K562 (cell line): ENCODE results near the gene CELSR2. TPM values are rescaled to one million over a fixed set of nuclear protein-coding genes. Genes with fewer than 3 reads are reported as not detected.

ENCODE experiments used
- BCL6 ChIP-seq: fragments of 250-450 bp; sonication (Bioruptor Pico); IDR thresholded peaks from 2 replicates; pipeline ENCODE4 v1.4.0; 2020
- BDP1 ChIP-seq: IDR thresholded peaks from 3 replicates; pipeline ENCODE4 v1.6.1; 2011; ENCODE audit not compliant: insufficient read length, insufficient read depth
- ETV5 ChIP-seq: sonication (generic); formaldehyde crosslinking; IDR thresholded peaks from 2 replicates; pipeline ENCODE4 v1.4.0; 2020; ENCODE audit warnings: low read depth, mild to moderate bottlenecking, missing genetic modification reagents
- EWSR1 ChIP-seq: fragments of 450-650 bp; IDR thresholded peaks from 2 replicates; pipeline ENCODE4 v1.6.1; 2018; ENCODE audit warnings: borderline replicate concordance, mild to moderate bottlenecking, low read depth, moderate library complexity; ENCODE audit not compliant: partially characterized antibody
- HMG20A ChIP-seq: fragments of 450-650 bp; formaldehyde crosslinking; conservative IDR thresholded peaks from 2 replicates; pipeline ENCODE4 v1.4.0; 2020; ENCODE audit warnings: mild to moderate bottlenecking, mixed read lengths
- HNRNPH1 ChIP-seq: fragments of 200-400 bp; formaldehyde crosslinking; optimal IDR thresholded peaks from 2 replicates; pipeline ENCODE3; 2017; ENCODE audit warnings: low read depth, mild to moderate bottlenecking, low read length, moderate library complexity
- KLF13 ChIP-seq: fragments of 450-650 bp; IDR thresholded peaks from 2 replicates; pipeline ENCODE4 v1.6.1; 2016; ENCODE audit warnings: missing genetic modification characterization, low read depth, mild to moderate bottlenecking, missing compliant biosample characterization, moderate library complexity, borderline replicate concordance
- MCM3 ChIP-seq: fragments of 450-650 bp; IDR thresholded peaks from 2 replicates; pipeline ENCODE4 v1.6.1; 2016
- MCM5 ChIP-seq: fragments of 450-650 bp; IDR thresholded peaks from 2 replicates; pipeline ENCODE4 v1.6.1; 2016; ENCODE audit warnings: low read depth
- NR2F6 ChIP-seq: fragments of 450-650 bp; formaldehyde crosslinking; IDR thresholded peaks from 2 replicates; pipeline ENCODE4 v1.4.0; 2020; ENCODE audit warnings: mild to moderate bottlenecking
- POLR3A ChIP-seq: IDR thresholded peaks from 2 replicates; pipeline ENCODE4 v1.6.1; 2011; ENCODE audit warnings: borderline replicate concordance, mild to moderate bottlenecking, moderate library complexity; ENCODE audit not compliant: insufficient read length, insufficient read depth; ENCODE audit errors: extremely low read depth
- RAD21 ChIP-seq, 2 experiments: fragments of 250-450 bp in 1 of 2; fragments of 450-650 bp in 1 of 2; sonication (Bioruptor Pico) in 1 of 2; formaldehyde crosslinking in 1 of 2; IDR thresholded peaks in 1 of 2; conservative IDR thresholded peaks in 1 of 2; 2 replicates each; pipeline versions ENCODE4 v1.4.0 to v1.8.0; 2020 to 2022; ENCODE audit warnings: mild to moderate bottlenecking in 2 of 2, moderate library complexity in 1 of 2
- TGIF2 ChIP-seq: sonication (generic); formaldehyde crosslinking; IDR thresholded peaks from 2 replicates; pipeline ENCODE4 v1.8.1; 2022; ENCODE audit warnings: mild to moderate bottlenecking, missing genetic modification reagents, moderate library complexity
- TOE1 ChIP-seq, 2 experiments: fragments of 450-650 bp in 1 of 2; sonication (generic) in 1 of 2; formaldehyde crosslinking in 1 of 2; IDR thresholded peaks; 2 replicates each; pipeline versions ENCODE4 v1.7.1 to v1.8.0; 2016 to 2022; ENCODE audit warnings: borderline replicate concordance in 2 of 2, mild to moderate bottlenecking in 2 of 2, antibody characterized with exemption in 1 of 2, inconsistent platforms in 1 of 2, low read depth in 1 of 2, missing genetic modification reagents in 1 of 2, moderate library complexity in 1 of 2
- ZFPM2 ChIP-seq: fragments of 250-450 bp; sonication (Bioruptor Pico); IDR thresholded peaks from 2 replicates; pipeline ENCODE4 v1.5.1; 2022; ENCODE audit warnings: mild to moderate bottlenecking
- ZNF134 ChIP-seq: fragments of 250-450 bp; sonication (Bioruptor Pico); conservative IDR thresholded peaks from 2 replicates; pipeline ENCODE4 v1.4.0; 2020
- ZNF696 ChIP-seq: fragments of 250-450 bp; sonication (Bioruptor Pico); conservative IDR thresholded peaks from 2 replicates; pipeline ENCODE4 v1.4.0; 2020; ENCODE audit warnings: mild to moderate bottlenecking, moderate library complexity
- polyA plus RNA-seq, 8 experiments: library from polyadenylated mRNA; depleted of rRNA in 4 of 8; stranded (reverse) in 5 of 8; unstranded in 3 of 8; fragments of >200 nt; fragmentation: Nextera tagmentation in 2 of 8; fragmentation: Illumina TruSeq in 1 of 8; extraction: Ambion mirVana in 2 of 8; extraction: Trizol in 1 of 8; gene quantifications; 2 replicates each; pipeline versions ENCODE4 v1.2.1 to v1.2.3, GENCODE V29; 2011 to 2014; ENCODE audit warnings: inconsistent platforms in 1 of 8, missing spikeins in 1 of 8
- total RNA-seq, 7 experiments: library from RNA; depleted of rRNA in 6 of 7; stranded (reverse); fragments of >200 nt in 6 of 7; fragmentation: Illumina TruSeq in 2 of 7; extraction: Trizol in 2 of 7; gene quantifications; 2 replicates each; pipeline versions ENCODE4 v1.2.1 to v1.2.3, GENCODE V29; 2011 to 2021; ENCODE audit warnings: low replicate concordance in 1 of 7
- TF ChIP-seq, protein P1 (sequence below): sonication (generic); formaldehyde crosslinking; IDR thresholded peaks from 2 replicates; pipeline ENCODE4 v1.8.1; 2023; ENCODE audit warnings: mild to moderate bottlenecking, missing genetic modification reagents
- TF ChIP-seq, protein P2 (sequence below): sonication (generic); formaldehyde crosslinking; IDR thresholded peaks from 2 replicates; pipeline ENCODE4 v1.8.0; 2022; ENCODE audit warnings: mild to moderate bottlenecking, missing genetic modification reagents, borderline replicate concordance
- TF ChIP-seq, protein P3 (sequence below): fragments of 250-450 bp; sonication (Bioruptor Pico); IDR thresholded peaks from 2 replicates; pipeline ENCODE4 v1.8.0; 2021; ENCODE audit warnings: moderate library complexity, mild to moderate bottlenecking, inconsistent platforms
- TF ChIP-seq, protein P4 (sequence below): fragments of 200-800 bp; sonication (Bioruptor generic); IDR thresholded peaks from 2 replicates; pipeline ENCODE4 v1.6.1; 2017; ENCODE audit warnings: missing genetic modification characterization, missing compliant biosample characterization

The CELSR2 gene
- total and polyA plus RNA-seq, 9 of the 15 experiments (the other 6 are each of a cell fraction or from before 2014, with no cell fraction given): 0.31 to 21.9 (median 4.2) TPM

DNA sequence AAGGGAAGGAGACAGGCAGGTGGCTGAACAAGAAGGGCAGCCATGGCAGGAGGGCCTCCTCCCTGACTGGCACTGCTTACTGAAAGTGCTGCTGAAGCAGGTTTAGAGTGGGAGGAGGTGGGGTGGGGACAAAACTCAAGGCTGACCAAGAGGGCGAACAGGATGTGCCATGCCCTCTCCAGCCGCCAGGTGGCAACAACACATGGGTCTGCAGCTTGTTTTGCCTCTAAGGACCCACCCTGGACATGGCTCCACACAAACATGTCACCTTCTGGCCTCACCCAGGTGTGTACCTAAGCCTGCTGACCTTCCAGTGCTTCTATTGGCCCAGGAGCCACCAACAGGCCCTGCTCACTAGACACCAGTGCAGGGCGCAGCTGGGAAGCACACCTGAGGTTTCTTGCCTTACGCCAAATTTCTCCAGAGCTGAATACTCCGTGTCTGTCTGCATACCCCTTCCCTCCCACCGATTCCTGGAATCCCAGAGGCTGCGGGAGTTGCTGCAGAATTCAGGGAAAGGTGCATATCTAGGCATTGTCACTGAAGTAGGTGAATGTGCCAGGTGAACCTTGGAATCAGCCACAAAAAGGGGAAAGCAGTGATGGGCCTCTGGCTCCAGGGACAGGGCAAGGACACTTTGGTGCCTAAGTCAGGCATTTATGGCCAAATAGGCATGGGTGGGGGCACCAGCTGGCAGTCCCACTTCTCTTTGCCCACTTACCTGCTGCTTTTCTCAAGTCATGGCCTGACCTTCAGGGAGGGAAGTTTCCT, 28.3 kb downstream of the CELSR2 start (continued):
- TF ChIP-seq, protein P1, sequence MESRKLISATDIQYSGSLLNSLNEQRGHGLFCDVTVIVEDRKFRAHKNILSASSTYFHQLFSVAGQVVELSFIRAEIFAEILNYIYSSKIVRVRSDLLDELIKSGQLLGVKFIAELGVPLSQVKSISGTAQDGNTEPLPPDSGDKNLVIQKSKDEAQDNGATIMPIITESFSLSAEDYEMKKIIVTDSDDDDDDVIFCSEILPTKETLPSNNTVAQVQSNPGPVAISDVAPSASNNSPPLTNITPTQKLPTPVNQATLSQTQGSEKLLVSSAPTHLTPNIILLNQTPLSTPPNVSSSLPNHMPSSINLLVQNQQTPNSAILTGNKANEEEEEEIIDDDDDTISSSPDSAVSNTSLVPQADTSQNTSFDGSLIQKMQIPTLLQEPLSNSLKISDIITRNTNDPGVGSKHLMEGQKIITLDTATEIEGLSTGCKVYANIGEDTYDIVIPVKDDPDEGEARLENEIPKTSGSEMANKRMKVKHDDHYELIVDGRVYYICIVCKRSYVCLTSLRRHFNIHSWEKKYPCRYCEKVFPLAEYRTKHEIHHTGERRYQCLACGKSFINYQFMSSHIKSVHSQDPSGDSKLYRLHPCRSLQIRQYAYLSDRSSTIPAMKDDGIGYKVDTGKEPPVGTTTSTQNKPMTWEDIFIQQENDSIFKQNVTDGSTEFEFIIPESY (CRISPR knock-in tag): peak; percentile 46
- TF ChIP-seq HMG20A (CRISPR knock-in tag) (no peak), MCM3 (no peak), ZFPM2 (CRISPR knock-in tag) (no peak), KLF13 (tag) (peak; percentile 51; the same call in 1 of the 2 replicates), EWSR1 (no peak), BDP1 (no peak), ETV5 (CRISPR knock-in tag) (peak; percentile 96), POLR3A (no peak), MCM5 (no peak), RAD21 (CRISPR knock-in tag; conservative IDR thresholded peaks at IDR 0.05 in 1 of 2, IDR thresholded peaks at IDR 0.05 in 1 of 2) (peak; percentile 89 to 98), BCL6 (CRISPR knock-in tag) (no peak), NR2F6 (CRISPR knock-in tag) (no peak), TOE1 (IDR thresholded peaks at IDR 0.05; ENCODE audit: borderline replicate concordance) (no peak), TOE1 (CRISPR knock-in tag; IDR thresholded peaks at IDR 0.05; ENCODE audit: borderline replicate concordance, low read depth) (no peak), ZNF134 (no peak), HNRNPH1 (no peak), ZNF696 (CRISPR knock-in tag) (no peak), TGIF2 (no peak)
- TF ChIP-seq, protein P2, sequence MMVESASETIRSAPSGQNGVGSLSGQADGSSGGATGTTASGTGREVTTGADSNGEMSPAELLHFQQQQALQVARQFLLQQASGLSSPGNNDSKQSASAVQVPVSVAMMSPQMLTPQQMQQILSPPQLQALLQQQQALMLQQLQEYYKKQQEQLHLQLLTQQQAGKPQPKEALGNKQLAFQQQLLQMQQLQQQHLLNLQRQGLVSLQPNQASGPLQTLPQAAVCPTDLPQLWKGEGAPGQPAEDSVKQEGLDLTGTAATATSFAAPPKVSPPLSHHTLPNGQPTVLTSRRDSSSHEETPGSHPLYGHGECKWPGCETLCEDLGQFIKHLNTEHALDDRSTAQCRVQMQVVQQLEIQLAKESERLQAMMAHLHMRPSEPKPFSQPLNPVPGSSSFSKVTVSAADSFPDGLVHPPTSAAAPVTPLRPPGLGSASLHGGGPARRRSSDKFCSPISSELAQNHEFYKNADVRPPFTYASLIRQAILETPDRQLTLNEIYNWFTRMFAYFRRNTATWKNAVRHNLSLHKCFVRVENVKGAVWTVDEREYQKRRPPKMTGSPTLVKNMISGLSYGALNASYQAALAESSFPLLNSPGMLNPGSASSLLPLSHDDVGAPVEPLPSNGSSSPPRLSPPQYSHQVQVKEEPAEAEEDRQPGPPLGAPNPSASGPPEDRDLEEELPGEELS: peak; percentile 62; the same call in 1 of the 2 replicates
- TF ChIP-seq, protein P3, sequence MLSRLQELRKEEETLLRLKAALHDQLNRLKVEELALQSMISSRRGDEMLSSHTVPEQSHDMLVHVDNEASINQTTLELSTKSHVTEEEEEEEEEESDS (CRISPR knock-in tag): no peak
- TF ChIP-seq, protein P4, sequence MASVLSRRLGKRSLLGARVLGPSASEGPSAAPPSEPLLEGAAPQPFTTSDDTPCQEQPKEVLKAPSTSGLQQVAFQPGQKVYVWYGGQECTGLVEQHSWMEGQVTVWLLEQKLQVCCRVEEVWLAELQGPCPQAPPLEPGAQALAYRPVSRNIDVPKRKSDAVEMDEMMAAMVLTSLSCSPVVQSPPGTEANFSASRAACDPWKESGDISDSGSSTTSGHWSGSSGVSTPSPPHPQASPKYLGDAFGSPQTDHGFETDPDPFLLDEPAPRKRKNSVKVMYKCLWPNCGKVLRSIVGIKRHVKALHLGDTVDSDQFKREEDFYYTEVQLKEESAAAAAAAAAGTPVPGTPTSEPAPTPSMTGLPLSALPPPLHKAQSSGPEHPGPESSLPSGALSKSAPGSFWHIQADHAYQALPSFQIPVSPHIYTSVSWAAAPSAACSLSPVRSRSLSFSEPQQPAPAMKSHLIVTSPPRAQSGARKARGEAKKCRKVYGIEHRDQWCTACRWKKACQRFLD (CRISPR knock-in tag): no peak
